Measurements from ENCODE around the gene HPD.

Gene HPD

DNA sequence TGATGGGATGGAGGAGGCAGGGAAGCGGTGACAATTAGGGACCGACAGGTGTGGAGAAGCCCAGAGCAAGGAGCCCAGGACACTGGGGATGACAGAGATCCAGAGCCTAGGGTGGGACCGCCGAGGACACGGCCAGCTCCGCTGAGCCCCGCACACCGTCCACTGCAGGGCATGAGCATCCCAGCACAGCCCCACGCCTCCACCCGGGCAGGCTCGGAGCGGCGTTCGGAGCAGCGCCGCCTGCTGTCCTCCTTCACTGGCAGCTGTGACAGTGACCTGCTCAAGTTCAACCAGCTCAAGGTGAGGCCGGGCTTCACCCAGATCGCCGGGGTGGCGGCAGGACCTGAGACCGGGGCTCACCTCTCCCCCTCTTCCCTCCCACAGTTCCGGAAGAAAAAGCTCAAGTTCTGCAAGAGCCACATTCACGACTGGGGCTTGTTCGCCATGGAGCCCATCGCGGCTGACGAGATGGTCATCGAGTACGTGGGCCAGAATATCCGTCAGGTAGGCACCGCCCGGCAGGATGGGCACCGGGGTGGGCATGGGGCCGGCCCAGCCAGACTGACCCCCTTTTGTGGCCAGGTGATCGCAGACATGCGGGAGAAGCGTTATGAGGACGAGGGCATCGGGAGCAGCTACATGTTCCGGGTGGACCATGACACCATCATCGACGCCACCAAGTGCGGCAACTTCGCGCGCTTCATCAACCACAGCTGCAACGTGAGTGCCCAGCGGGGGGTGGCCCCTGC lies 31.1 kb downstream of the HPD start:
- DNase-seq: no peak

DNA sequence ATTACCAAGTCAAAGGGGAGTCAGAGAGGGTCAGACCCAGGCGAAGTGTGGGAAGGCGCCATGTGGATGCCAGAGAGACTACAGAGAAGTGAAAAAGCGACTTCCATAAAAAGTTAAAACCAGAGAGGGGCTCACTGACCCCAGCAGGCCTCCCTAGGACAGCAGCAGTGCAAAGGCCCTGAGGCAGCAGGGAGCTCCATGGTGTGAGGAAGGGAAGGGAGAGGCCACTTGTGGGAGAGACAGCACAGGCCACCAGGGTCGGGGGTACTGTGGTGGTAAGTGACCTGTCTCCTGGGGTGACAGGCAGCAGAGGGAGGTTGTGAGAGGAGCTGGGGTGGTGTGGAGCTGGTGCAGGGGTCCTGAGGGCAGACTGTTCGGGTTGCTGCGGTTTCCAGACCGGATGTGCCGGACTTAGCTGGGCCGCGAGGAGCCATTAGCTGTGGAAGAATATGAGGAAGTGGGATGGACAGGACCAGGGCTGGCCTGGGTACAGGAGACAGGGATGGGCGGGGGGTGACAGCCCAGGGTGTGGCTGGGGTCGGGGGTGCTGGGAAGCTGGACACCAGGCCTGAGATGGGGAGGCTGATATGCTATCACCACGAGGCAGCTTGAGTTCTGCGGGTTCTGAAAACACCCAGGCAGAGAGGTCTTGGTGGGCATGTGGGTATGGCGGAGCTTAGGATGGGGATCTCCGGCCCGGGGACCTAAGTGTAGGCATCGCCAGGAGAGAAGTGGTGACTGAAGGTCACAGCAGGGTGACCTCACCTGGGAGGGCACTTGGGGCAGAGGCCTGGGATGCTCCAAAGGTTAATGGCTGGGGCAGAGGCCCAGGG lies 32.1 kb downstream of the HPD start:
- DNase-seq: no peak

DNA sequence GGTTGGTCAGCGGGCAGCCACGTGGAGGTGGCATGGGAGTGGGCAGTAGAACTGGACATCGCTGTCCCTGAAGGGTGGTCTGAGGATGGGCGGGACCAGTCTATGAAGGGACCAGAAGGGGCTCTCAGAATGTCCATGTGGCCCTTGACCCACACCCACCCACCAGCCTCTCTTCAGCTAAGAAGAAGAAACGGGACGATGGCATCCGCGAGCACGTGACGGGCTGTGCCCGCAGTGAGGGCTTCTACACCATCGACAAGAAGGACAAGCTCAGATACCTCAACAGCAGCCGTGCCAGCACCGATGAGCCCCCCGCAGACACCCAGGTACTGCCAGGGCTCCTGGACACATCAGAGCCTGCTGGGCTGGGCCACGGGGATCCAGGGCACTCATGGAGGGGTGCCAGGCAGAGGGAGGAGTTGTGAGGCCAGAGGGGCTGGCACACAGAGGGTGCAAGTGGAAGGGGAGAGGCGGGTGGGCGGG lies 33.6 kb downstream of the HPD start:
- no peak for DNase-seq

DNA sequence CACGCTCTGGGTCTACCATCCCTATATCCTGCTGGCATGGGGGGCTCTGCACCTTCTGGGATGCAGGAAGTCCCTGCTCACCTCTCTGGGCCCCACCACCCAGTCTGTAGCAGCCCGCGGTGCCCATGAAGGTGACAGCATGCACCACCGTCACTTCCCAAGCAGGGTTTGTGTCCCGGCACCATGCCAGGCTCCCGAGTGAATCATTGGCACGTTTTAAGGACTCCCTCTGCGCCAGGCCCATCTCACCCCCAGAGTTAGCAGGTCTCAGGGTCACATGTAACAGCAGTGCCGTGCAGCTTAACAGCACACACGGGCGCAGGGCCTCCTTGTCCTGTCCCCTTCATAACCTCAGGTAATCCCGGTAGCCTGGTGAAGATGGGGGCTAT lies 34.9 kb downstream of the HPD start:
- DNase-seq: no peak

DNA sequence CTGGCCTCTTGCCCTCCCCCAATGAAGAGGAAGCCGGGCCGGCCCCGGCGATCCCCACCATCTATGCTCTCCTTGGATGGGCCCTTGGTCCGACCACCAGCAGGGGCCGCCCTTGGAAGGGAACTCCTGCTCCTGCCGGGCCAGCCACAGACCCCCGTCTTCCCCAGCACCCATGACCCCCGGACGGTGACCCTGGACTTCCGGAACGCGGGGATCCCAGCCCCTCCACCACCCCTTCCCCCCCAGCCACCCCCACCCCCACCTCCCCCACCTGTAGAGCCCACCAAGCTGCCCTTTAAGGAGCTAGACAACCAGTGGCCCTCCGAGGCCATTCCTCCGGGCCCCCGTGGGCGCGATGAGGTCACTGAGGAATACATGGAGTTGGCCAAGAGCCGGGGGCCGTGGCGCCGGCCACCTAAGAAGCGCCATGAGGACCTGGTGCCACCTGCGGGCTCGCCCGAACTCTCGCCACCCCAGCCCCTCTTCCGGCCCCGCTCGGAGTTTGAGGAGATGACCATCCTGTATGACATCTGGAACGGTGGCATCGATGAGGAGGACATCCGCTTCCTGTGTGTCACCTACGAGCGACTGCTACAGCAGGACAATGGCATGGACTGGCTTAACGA lies 35.4 kb downstream of the HPD start:
- no peak for DNase-seq

DNA sequence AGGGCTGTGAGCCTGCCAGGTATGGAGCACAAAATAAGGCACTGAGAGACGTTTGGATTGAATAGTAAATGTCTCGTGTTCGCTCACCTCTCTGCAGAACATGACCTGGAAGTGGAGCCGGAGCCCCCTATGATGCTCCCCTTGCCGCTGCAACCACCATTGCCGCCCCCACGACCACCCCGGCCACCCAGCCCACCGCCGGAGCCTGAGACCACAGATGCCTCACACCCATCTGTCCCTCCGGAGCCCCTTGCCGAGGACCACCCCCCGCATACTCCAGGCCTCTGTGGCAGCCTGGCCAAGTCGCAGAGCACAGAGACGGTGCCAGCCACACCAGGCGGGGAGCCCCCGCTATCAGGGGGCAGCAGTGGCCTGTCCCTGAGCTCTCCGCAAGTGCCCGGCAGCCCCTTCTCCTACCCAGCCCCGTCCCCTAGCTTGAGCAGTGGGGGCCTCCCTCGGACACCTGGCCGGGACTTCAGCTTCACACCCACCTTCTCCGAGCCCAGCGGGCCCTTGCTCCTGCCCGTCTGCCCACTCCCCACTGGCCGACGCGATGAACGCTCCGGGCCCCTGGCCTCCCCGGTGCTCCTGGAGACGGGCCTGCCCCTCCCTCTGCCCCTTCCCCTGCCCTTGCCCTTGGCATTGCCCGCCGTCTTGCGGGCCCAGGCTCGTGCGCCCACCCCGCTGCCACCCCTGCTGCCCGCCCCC lies 36.1 kb downstream of the HPD start:
- no peak for DNase-seq

DNA sequence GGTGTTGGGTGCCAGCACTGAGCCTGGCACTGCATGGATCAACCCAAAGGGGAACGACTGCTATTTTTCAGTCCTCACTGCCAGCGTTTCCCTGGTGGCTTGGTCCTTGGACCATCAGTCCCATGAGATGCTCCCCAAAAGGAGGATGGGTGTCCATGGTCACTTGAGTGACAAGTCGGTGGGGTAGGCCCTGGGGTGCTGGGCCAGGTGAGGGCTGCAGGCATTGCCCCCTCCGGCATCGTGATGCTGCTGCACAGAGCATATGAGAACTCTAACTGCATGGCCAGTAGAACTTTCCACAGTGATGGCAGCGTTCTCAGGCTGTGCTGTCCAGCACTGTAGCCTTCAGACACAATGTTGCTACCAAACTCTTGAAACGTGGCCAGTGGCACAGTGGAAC lies 38.6 kb downstream of the HPD start:
- no peak for DNase-seq

DNA sequence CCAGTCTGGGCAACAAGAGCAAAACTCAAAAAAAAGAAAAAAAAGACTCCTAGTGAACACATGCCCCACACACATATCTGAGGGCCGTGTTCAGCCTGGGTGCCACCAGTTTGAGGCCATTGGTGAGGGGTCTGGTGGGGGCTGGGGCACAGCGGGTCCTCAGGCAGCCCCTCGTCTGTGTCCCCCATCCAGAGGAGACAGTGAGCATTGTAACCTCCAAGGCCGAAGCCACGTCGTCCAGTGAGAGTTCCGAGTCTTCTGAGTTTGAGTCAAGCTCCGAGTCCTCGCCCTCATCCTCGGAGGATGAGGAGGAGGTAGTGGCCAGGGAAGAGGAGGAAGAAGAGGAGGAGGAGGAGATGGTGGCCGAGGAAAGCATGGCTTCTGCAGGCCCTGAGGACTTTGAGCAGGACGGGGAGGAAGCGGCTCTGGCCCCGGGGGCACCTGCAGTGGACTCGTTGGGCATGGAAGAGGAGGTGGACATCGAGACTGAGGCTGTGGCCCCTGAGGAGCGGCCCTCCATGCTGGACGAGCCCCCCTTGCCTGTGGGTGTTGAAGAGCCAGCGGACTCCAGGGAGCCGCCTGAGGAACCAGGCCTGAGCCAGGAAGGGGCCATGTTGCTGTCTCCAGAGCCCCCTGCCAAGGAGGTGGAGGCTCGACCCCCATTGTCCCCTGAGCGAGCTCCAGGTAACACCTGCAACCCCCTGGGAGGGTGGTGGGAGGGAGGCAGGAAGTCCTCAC lies 39.3 kb downstream of the HPD start:
- DNase-seq: no peak

DNA sequence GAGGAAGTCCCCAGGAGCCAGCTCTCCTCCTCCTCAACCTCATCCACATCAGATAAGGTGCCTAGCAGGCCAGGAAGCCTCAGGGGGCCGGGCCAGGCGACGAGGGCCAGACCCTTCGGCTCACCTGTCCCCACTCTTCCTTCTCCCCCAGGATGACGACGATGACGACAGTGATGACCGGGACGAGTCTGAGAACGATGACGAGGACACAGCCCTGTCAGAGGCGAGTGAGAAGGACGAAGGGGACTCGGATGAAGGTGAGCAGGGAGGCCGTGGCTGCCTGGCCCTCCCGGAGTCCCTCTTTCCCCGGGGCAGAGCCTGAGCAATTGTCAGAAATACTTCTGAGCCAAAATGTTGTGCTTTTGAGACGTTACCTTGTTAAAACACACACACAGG lies 41.0 kb downstream of the HPD start:
- no peak for DNase-seq

DNA sequence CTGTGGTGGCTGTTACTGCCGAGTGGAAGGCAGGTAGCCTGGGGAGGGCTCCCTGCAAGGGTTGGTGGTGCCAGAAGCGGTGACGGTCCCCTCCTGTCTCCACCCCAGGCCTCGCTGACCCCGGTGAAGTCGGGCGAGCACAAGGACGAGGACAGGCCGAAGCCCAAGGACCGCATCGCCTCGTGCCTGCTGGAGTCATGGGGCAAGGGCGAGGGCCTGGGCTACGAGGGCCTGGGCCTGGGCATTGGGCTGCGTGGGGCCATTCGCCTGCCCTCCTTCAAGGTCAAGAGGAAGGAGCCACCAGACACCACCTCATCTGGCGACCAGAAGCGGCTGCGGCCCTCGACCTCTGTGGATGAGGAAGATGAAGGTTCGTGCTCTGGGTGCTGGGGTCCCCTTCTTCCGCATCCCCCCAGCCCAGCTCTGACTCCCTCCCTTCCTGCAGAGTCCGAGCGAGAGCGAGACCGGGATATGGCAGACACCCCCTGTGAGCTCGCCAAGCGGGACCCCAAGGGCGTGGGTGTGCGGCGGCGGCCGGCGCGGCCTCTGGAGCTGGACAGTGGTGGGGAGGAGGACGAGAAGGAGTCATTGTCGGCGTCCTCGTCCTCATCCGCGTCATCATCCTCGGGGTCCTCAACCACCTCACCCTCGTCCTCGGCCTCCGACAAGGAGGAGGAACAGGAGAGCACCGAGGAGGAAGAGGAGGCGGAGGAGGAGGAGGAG lies 41.6 kb downstream of the HPD start:
- DNase-seq: no peak

DNA sequence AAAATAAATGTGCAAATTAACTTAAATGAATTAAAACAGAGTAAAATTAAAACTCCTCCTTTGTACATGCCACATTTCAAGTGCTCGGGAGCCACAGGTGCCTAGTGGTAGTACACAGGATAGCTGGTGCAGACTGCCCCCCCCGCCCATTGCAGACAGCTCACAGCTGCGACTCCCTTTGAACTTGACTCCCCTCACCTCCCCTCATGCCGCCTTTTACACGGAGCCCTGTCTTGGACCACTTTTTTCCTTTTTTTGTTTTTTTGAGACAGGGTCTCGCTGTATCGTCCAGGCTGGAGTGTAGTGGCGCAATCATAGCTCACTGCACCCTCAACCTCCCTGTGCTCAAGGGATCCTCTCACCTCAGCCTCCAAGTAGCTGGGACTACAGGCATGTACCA lies 43.4 kb downstream of the HPD start:
- no peak for DNase-seq

DNA sequence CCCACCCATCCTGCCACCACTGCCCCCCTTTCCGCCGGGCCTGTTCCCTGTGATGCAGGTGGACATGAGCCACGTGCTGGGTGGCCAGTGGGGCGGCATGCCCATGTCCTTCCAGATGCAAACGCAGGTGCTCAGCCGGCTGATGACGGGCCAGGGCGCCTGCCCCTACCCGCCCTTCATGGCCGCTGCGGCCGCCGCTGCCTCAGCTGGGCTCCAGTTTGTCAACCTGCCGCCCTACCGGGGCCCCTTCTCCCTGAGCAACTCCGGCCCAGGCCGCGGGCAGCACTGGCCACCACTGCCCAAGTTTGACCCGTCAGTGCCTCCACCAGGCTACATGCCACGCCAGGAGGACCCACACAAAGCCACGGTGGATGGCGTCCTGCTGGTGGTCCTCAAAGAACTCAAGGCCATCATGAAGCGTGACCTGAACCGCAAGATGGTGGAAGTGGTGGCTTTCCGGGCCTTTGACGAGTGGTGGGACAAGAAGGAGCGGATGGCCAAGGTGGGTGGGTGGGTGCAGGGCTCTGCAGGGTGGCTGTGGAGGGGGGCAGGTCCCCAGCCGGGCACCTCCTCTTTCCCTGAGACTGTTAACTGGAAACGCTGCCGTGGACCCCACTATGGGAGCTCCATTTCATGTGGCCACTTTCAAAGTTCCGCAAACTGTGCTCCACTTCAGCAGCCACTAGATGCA lies 44.1 kb downstream of the HPD start:
- no peak for DNase-seq

DNA sequence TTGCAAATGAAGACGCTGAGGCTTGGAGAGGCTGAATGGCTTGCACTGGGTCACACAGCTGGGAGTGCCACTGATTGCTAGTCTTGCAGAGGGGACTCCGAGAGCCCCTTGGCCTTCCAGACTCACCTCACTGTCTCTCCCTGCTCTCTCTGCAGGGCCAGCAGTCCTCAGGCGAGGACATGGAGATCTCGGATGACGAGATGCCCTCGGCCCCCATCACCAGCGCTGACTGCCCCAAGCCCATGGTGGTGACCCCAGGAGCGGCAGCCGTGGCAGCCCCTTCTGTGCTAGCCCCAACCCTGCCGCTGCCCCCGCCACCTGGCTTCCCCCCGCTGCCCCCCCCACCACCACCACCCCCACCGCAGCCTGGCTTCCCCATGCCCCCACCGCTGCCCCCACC lies 44.7 kb downstream of the HPD start:
- DNase-seq: no peak

DNA sequence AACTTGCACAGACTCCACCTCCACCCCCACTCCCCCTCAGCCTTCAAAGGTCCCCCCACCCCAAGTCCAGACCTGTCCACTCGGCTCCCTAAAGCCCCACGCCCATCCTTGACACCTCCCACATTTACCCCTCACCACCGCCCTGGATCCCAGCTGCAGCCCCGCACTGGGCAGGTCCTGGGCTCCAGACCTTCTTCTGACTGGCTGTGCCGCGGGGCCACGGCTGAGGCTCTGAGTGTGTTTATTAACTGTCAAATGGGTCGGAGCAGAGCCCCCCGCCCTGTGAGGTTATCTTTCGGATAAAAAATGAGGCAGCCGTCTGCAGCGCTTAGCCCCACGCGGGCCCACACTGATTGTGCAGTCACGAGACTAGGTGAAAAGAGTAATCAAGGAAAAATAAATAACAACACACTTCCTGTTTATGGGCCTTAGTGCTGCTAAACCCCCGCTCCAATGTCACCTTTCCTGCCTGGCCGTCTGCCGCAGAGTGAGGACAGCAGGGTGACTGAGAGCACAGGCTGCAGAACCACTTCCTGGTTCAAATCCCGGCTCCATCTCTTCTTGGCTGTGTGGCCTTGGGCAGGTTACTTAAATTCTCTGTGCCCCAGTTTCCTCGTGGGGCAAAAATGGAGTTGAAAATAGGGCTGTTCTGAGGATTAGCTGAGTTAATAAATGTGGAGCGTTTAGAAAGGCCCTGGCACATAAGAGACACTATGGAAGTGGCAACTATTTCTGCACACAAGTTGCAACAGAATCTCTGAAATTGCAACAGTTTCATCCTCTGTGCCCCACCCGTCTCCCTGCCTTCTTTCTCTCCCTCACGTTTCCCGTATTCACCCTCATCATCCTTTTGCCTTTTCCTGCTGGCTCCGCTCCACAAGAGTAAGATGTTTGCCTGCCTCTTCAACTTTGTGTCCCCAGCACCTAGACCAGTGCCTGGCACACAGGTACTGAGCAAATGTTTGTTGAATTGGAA lies 45.5 kb downstream of the HPD start:
- no peak for DNase-seq

DNA sequence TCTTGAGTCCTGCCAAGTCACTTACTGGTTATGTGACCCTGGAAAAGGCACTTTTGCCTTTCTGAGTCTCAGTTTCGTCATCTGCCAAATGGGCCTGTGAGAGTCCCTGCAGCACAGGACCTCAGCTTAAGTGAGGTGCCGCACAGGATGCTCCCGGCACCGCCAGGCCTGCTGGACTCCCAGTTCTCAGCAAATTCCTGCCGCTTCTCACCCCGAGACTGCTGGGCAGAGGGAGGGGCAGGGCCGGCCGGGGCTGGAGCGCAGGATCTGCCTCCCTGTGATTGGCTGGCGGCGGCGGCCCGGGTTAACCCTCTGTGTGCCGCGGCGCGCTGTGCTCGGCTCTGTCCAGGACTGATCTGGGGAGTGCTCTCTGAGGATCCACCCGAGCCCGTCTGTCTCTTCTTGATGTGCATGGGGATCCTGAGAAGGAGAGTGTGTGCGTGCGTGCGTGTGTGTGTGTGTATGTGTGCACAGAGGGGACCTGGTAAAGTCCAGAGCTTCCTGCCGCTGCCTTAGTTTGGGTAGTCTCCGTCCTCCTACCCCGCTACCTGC lies 46.3 kb downstream of the HPD start:
- peak; percentile 77 for DNase-seq

DNA sequence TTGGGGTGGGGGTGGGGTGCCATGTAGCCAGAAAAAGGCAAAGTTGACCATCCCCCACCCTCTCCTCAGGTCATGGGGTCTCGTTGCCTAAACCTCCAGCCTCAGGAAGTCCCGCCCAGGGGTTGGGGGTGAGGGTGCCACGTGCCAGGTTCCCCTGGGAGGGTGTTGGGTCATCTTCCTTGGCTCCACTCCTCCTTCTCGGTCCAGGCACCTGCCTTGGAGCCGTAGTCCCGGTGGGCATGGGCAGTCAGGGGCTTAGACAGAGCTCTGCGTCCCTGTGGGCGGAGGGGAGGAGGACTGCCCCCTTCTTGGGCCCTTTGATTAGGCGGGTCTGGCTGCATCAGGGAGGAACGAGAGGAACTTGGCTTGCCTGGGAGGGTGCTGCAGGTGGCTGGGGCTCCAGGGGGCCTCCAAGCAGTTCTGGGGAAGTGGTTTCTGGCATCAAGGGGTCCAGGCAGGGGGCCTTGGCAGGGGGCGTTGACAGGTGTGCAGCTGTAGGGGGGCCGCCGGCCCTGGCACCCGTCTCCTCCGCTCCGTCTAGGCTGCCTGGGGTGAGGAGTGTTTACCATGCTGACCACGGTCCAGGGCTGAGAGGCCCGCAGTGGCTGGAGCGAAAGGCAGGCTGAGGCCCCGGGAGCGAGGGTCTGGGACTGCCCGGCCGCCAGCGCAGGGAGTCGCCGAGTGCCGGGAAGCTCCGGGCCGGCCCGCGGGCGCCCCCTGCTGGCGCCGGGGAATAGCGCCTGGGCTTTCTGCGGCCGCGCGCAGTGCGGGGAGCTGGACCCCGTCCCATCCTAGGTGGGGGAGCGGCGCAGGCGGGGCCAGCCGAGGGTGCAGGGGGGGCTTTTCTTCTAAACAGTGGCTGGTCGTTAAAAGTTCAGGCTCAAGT lies 47.0 kb downstream of the HPD start:
- DNase-seq: peak; percentile 85

DNA sequence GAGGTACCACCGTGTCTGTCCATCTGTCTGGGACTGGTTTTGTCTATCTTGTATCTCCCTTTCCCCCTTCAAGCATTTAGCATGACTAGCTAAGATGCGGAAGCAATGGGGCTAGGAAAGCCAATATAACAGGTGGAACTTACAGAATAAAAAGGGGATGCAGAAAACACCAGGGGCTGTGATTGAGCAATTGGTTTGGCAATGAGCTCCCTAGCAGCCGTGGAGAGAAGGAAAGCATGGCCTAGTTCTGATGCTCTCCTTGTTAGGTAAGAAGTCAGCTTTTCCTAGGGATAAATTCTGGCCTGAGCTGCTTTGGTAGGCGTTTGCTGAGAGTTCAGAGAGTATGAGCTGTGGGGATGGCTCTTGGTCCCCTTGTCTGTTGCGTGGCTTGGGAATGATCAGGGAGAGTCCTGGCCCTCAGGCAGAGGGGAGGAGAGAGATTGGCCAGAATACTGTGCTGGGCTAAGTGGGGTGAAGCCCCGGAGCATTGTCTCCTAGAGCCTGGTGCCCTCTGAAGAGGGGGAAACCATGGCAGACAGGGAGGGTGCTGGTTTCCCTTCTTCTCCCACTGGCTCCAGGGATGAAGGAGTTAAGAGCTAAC lies 47.7 kb downstream of the HPD start:
- DNase-seq: no peak

DNA sequence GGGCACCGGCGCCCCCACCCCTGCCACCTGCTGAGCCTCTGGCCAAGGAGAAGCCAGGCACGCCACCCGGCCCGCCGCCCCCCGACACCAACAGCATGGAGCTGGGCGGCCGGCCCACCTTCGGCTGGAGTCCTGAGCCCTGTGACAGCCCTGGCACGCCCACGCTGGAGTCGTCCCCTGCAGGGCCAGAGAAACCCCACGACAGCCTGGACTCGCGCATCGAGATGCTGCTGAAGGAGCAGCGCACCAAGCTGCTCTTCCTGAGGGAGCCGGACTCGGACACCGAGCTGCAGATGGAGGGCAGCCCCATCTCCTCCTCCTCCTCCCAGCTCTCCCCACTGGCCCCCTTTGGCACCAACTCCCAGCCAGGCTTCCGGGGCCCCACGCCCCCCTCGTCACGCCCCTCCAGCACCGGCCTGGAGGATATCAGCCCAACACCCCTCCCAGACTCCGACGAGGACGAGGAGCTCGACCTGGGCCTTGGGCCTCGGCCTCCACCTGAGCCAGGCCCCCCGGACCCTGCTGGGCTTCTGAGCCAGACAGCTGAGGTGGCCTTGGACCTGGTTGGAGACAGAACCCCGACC lies 48.3 kb downstream of the HPD start:
- no peak for DNase-seq

All from right forelimb (tissue), 1 donor.